Smooth muscle cell (in vitro differentiated cells): ENCODE data around the gene ITPKA. TPM values are rescaled to one million over a fixed set of nuclear protein-coding genes. Genes with fewer than 3 reads are reported as not detected.
"Not testable (repeated sequence)": the region's sequence is repeated elsewhere in the genome, so short reads cannot be mapped to it uniquely, and the experiment has no call there.

Experiments used
- DNase-seq: peaks from one replicate; lab custom pipeline; 2025; ENCODE audit not compliant: unreplicated experiment; lab: John Stamatoyannopoulos, UW
- H2AFZ ChIP-seq: fragments of 200-600 bp; sonication (generic); 2 replicates; pipeline ENCODE4 v1.6.0; 2016; ENCODE audit warnings: antibody characterized with exemption, low read depth, mild to moderate bottlenecking
- H3F3A ChIP-seq: fragments of 200-600 bp; sonication (generic); 2 replicates; pipeline ENCODE4 v1.6.0; 2017; ENCODE audit warnings: antibody characterized with exemption, low read depth
- H3K27ac ChIP-seq: fragments of 200-600 bp; sonication (generic); 2 replicates; pipeline ENCODE4 v1.5.1; 2016; ENCODE audit warnings: low read depth, mild to moderate bottlenecking
- H3K27me3 ChIP-seq: fragments of 200-600 bp; sonication (generic); 2 replicates; pipeline ENCODE4 v1.6.1; 2016; ENCODE audit warnings: low read depth, mild to moderate bottlenecking
- H3K36me3 ChIP-seq: fragments of 200-600 bp; sonication (generic); 2 replicates; pipeline ENCODE4 v1.5.1; 2016; ENCODE audit warnings: low read depth
- H3K4me1 ChIP-seq: fragments of 200-600 bp; sonication (generic); 2 replicates; pipeline ENCODE4 v1.5.1; 2016; ENCODE audit warnings: low read depth
- H3K4me2 ChIP-seq: fragments of 200-600 bp; sonication (generic); 2 replicates; pipeline ENCODE4 v1.6.0; 2016; ENCODE audit warnings: mild to moderate bottlenecking
- H3K4me3 ChIP-seq: fragments of 200-600 bp; sonication (generic); 2 replicates; pipeline ENCODE4 v1.5.1; 2016; ENCODE audit warnings: mild to moderate bottlenecking
- H3K79me2 ChIP-seq: fragments of 200-600 bp; sonication (generic); 2 replicates; pipeline ENCODE4 v1.6.0; 2016; ENCODE audit warnings: low read depth, mild to moderate bottlenecking
- H3K9ac ChIP-seq: fragments of 200-600 bp; sonication (generic); 2 replicates; pipeline ENCODE4 v1.6.0; 2016; ENCODE audit warnings: low read depth
- H3K9me3 ChIP-seq: fragments of 200-600 bp; sonication (generic); replicated peaks from 2 replicates; pipeline ENCODE4 v1.5.1; 2016; ENCODE audit warnings: low read depth
- H4K20me1 ChIP-seq: fragments of 200-600 bp; sonication (generic); 2 replicates; pipeline ENCODE4 v1.6.0; 2016; ENCODE audit warnings: low read depth
- WGBS: methylation state at CpG from one replicate; pipeline ENCODE4 v1.1.7; 2016; ENCODE audit warnings: low lambda C conversion rate; 5-methylcytosine and 5-hydroxymethylcytosine counted together
- polyA plus RNA-seq: library from polyadenylated mRNA; unstranded; fragments of >200 nt; fragmentation: Nextera tagmentation; extraction: Ambion mirVana; gene quantifications from 2 replicates; pipeline ENCODE4 v1.2.1, GENCODE V29; 2016
- total RNA-seq: library from RNA; depleted of rRNA; stranded (reverse); fragments of >200 nt; gene quantifications from 2 replicates; pipeline ENCODE4 v1.2.3, GENCODE V29; 2014
- TF ChIP-seq, protein P1 (sequence below): fragments of 200-600 bp; sonication (generic); IDR thresholded peaks from 2 replicates; pipeline ENCODE4 v1.5.1; 2017; ENCODE audit warnings: borderline replicate concordance, mild to moderate bottlenecking, antibody characterized with exemption; ENCODE audit not compliant: insufficient read depth, poor library complexity, severe bottlenecking

The ITPKA gene
- total and polyA plus RNA-seq, 2 experiments from 2014 or later = 2.1 to 2.8 TPM

DNA sequence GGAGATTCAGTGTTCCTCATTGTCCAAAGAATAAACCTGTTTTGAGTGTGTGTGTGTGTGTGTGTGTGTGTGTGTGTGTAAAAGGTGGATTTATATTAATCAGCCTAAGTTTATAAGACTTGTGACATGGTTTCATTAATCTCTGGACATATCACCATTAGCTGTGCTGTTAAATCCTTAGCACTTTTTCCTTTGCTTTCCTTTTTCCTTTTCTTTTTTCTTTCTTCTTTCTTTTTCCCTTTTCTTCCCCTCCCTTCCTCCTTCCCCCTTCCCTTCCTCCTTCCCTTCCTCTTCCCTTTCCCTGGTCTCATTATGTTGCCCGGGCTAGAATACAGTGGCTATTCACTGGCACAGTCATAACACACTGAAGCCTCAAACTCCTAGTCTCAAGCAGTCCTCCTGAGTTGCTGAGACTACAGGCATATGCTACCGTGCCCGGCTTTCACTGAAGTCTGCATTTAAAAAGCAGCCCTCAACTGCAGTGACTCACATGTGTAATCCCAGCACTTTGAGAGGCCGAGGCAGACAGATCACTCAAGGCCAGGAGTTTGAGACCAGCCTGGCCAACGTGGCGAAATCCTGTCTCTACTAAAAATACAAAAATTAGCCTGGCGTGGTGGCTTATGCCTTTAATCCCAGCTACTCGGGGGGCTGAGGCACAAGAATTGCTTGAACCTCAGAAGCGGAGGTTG, 28.6 kb upstream of the ITPKA start:
- 51% methylated on average over 9 of the region's 9 CpGs for WGBS
- peaks cover 50% of the 10 kb centered on the region for H4K20me1 ChIP-seq
- no peaks in the 10 kb centered on the region for H3K4me1 ChIP-seq
- H3F3A ChIP-seq = peaks cover 13% of the 10 kb centered on the region
- no peaks in the 10 kb centered on the region for H3K9me3 ChIP-seq
- peak overlapping the region; percentile 49 for H3K27ac ChIP-seq
- no peak overlapping the region for H2AFZ ChIP-seq
- no peak overlapping the region for H3K4me3 ChIP-seq
- TF ChIP-seq, protein P1, sequence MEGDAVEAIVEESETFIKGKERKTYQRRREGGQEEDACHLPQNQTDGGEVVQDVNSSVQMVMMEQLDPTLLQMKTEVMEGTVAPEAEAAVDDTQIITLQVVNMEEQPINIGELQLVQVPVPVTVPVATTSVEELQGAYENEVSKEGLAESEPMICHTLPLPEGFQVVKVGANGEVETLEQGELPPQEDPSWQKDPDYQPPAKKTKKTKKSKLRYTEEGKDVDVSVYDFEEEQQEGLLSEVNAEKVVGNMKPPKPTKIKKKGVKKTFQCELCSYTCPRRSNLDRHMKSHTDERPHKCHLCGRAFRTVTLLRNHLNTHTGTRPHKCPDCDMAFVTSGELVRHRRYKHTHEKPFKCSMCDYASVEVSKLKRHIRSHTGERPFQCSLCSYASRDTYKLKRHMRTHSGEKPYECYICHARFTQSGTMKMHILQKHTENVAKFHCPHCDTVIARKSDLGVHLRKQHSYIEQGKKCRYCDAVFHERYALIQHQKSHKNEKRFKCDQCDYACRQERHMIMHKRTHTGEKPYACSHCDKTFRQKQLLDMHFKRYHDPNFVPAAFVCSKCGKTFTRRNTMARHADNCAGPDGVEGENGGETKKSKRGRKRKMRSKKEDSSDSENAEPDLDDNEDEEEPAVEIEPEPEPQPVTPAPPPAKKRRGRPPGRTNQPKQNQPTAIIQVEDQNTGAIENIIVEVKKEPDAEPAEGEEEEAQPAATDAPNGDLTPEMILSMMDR = no peak
- no peak overlapping the region for H3K4me2 ChIP-seq
- H3K36me3 ChIP-seq = no peaks in the 10 kb centered on the region
- no peaks in the 10 kb centered on the region for H3K79me2 ChIP-seq
- H3K9ac ChIP-seq = no peak overlapping the region
- H3K27me3 ChIP-seq = no peaks in the 10 kb centered on the region
- DNase-seq = no peak

DNA sequence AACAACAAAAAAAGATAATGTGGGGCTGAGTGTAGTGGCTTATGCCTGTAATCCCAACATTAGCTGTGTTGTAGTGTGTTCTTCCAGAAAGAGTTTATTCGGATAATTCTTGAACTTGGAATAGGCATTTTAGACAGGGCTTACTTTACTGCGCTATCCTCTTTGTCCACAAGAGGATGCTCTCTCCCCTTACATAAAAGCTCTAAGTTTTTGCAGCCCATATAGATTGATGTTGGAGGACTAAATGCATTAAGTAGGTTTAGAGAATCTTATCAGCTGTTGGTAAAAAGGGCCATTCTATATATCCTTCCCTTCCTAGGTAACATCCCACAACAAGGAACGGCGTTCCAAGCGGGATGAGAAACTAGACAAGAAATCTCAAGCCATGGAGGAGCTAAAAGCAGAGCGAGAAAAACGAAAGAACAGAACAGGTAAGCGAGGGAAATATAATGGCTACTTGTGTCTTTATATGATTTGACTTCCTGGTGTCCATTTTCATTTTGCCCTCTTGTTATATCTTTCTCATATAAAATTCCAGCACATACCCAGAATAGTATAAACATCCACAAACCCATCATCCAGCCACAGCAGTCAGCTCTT, 27.8 kb upstream of the ITPKA start:
- no peaks in the 10 kb centered on the region for H3K9me3 ChIP-seq
- H3K4me1 ChIP-seq = no peaks in the 10 kb centered on the region
- H3K36me3 ChIP-seq = peaks cover 2% of the 10 kb centered on the region
- 89% methylated on average over 8 of the region's 8 CpGs for WGBS
- H3F3A ChIP-seq = peaks cover 13% of the 10 kb centered on the region
- no peak overlapping the region for H3K4me3 ChIP-seq
- H3K9ac ChIP-seq = no peak overlapping the region
- TF ChIP-seq, protein P1 = peak; percentile 85
- H3K27ac ChIP-seq = no peak overlapping the region
- no peak overlapping the region for H2AFZ ChIP-seq
- no peaks in the 10 kb centered on the region for H3K27me3 ChIP-seq
- H4K20me1 ChIP-seq = peaks cover 50% of the 10 kb centered on the region
- H3K79me2 ChIP-seq = no peaks in the 10 kb centered on the region
- H3K4me2 ChIP-seq = no peak overlapping the region
- no peak for DNase-seq

DNA sequence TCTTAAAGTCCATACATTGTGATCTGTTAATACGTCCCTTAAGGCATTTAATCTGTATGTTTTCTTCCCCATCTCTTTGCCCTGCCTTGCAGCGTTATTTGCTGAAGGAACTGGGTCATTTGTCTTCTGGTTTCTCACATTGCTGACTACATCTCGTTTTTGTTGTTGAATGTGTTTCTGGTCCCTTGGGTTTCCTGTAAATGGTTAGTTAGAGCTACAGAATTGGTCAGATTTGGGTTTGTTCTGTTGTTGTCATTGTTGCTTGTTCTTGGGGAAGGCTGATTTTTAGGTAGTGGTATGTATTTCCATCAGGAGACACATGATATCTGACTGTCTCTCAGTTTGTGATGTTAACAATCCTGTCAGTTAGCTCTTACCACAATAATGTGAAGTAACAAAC, 27.0 kb upstream of the ITPKA start:
- no peaks in the 10 kb centered on the region for H3K9me3 ChIP-seq
- no peak overlapping the region for H2AFZ ChIP-seq
- 90% methylated on average over 3 of the region's 3 CpGs for WGBS
- no peaks in the 10 kb centered on the region for H3K79me2 ChIP-seq
- H4K20me1 ChIP-seq = peaks cover 47% of the 10 kb centered on the region
- H3K27ac ChIP-seq = no peak overlapping the region
- peaks cover 9% of the 10 kb centered on the region for H3K36me3 ChIP-seq
- H3F3A ChIP-seq = peaks cover 13% of the 10 kb centered on the region
- TF ChIP-seq, protein P1 = no peak
- H3K4me1 ChIP-seq = no peaks in the 10 kb centered on the region
- no peak overlapping the region for H3K4me2 ChIP-seq
- H3K4me3 ChIP-seq = no peak overlapping the region
- H3K9ac ChIP-seq = no peak overlapping the region
- H3K27me3 ChIP-seq = no peaks in the 10 kb centered on the region
- no peak for DNase-seq

DNA sequence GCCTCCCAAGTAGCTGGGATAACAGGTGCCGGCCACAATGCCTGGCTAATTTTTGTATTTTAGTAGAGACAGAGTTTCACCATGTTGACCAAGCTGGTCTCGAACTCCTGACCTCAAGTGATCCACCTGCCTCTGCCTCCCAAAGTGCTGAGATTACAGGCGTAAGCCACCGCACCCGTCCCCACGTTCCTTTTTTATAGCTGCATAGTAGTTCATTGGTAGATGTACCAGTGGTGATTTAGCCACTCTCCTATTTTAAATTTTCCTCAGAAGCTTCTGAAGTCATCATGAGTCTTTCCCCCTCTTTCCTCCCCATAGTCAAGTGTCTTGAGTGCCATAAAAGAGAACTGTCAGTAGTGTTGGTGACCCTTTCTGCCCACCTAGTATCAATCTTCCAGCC, 24.0 kb upstream of the ITPKA start:
- H3K9ac ChIP-seq, H3K79me2 ChIP-seq, H3K4me1 ChIP-seq, H2AFZ ChIP-seq, DNase-seq, H3K27me3 ChIP-seq, H3K4me3 ChIP-seq, H3K36me3 ChIP-seq, H3K27ac ChIP-seq, H3K9me3 ChIP-seq, H3F3A ChIP-seq, H3K4me2 ChIP-seq: not testable (repeated sequence)
- WGBS = 95% methylated on average over 6 of the region's 6 CpGs
- H4K20me1 ChIP-seq = peaks cover 22% of the 10 kb centered on the region
